Astrocyte (in vitro differentiated cells and primary cell): ENCODE measurements around the gene SMCO2. TPM values are rescaled to one million over a fixed set of nuclear protein-coding genes. Genes with fewer than 3 reads are reported as not detected.

Experiments
- DNase-seq: peaks from one replicate; pipeline ENCODE4 v3.0.0-alpha.2; 2010; ENCODE audit warnings: low read depth
- FAIRE-seq: peaks from 2 replicates; lab custom pipeline; 2011; peaks lifted over from hg19 to GRCh38; lab: Jason Lieb, UNC
- H2AFZ ChIP-seq: 2 replicates; pipeline ENCODE4 v1.6.0; 2012; ENCODE audit warnings: low read depth, low read length, inconsistent platforms
- H3K27ac ChIP-seq: 2 replicates; pipeline ENCODE4 v1.5.1; 2011; ENCODE audit warnings: low read depth, low read length, inconsistent platforms
- H3K27me3 ChIP-seq: 2 replicates; pipeline ENCODE4 v1.6.0; 2011; ENCODE audit warnings: low read length, inconsistent platforms; ENCODE audit not compliant: insufficient read depth
- H3K36me3 ChIP-seq: 2 replicates; pipeline ENCODE4 v1.5.1; 2011; ENCODE audit warnings: low read length, inconsistent platforms; ENCODE audit not compliant: insufficient read depth
- H3K4me1 ChIP-seq: 2 replicates; pipeline ENCODE4 v1.5.1; 2011; ENCODE audit warnings: low read length, inconsistent platforms; ENCODE audit not compliant: insufficient read depth
- H3K4me2 ChIP-seq: 2 replicates; pipeline ENCODE4 v1.6.0; 2012; ENCODE audit warnings: low read length, inconsistent platforms
- H3K4me3 ChIP-seq: 2 replicates; pipeline ENCODE4 v1.5.1; 2011; ENCODE audit warnings: low read depth, mild to moderate bottlenecking, low read length, inconsistent platforms; ENCODE audit not compliant: insufficient read depth
- H3K79me2 ChIP-seq: 2 replicates; pipeline ENCODE4 v1.6.0; 2012; ENCODE audit warnings: mild to moderate bottlenecking, low read length, inconsistent platforms; ENCODE audit not compliant: insufficient read depth
- H3K9ac ChIP-seq: 2 replicates; pipeline ENCODE4 v1.6.0; 2012; ENCODE audit warnings: mild to moderate bottlenecking, low read length, inconsistent platforms
- H3K9me3 ChIP-seq: 2 replicates; pipeline ENCODE4 v1.5.1; 2012; ENCODE audit warnings: low read depth, mild to moderate bottlenecking, low read length, inconsistent platforms; ENCODE audit not compliant: insufficient read depth
- H4K20me1 ChIP-seq: 2 replicates; pipeline ENCODE4 v1.6.0; 2012; ENCODE audit warnings: low read length, inconsistent platforms; ENCODE audit not compliant: insufficient read depth
- H3K27ac Mint-ChIP-seq: one replicate; pipeline ENCODE4 v1.8.0; 2021; ENCODE audit warnings: mild to moderate bottlenecking, mixed read lengths; ENCODE audit not compliant: unreplicated experiment
- H3K27me3 Mint-ChIP-seq: one replicate; pipeline ENCODE4 v1.8.0; 2021; ENCODE audit warnings: low read depth, mixed read lengths; ENCODE audit not compliant: unreplicated experiment
- H3K36me3 Mint-ChIP-seq: one replicate; pipeline ENCODE4 v1.8.0; 2021; ENCODE audit warnings: low read depth, mixed read lengths; ENCODE audit not compliant: unreplicated experiment
- H3K4me1 Mint-ChIP-seq: one replicate; pipeline ENCODE4 v1.8.0; 2021; ENCODE audit warnings: low read depth, mixed read lengths; ENCODE audit not compliant: unreplicated experiment
- H3K4me3 Mint-ChIP-seq: one replicate; pipeline ENCODE4 v1.8.0; 2021; ENCODE audit warnings: mild to moderate bottlenecking, moderate library complexity, mixed read lengths; ENCODE audit not compliant: unreplicated experiment
- H3K9me3 Mint-ChIP-seq: one replicate; pipeline ENCODE4 v1.8.0; 2021; ENCODE audit warnings: mild to moderate bottlenecking, mixed read lengths; ENCODE audit not compliant: unreplicated experiment
- EZH2 ChIP-seq: IDR thresholded peaks from 2 replicates; pipeline ENCODE4 v1.6.1; 2012; ENCODE audit warnings: mild to moderate bottlenecking, low read length, inconsistent platforms; ENCODE audit not compliant: insufficient read depth
- total RNA-seq: library from RNA; stranded (reverse); gene quantifications from 2 replicates; pipeline ENCODE4 v1.2.1, GENCODE V29; 2021
- TF ChIP-seq, protein P1 (sequence below): IDR thresholded peaks from 2 replicates; pipeline ENCODE4 v1.5.1; 2011; ENCODE audit warnings: low read depth, mild to moderate bottlenecking, inconsistent platforms, low read length, moderate library complexity; ENCODE audit not compliant: insufficient read depth

SMCO2 gene
- total RNA-seq, 1 donor from 2014 or later, result 0.32 TPM

DNA sequence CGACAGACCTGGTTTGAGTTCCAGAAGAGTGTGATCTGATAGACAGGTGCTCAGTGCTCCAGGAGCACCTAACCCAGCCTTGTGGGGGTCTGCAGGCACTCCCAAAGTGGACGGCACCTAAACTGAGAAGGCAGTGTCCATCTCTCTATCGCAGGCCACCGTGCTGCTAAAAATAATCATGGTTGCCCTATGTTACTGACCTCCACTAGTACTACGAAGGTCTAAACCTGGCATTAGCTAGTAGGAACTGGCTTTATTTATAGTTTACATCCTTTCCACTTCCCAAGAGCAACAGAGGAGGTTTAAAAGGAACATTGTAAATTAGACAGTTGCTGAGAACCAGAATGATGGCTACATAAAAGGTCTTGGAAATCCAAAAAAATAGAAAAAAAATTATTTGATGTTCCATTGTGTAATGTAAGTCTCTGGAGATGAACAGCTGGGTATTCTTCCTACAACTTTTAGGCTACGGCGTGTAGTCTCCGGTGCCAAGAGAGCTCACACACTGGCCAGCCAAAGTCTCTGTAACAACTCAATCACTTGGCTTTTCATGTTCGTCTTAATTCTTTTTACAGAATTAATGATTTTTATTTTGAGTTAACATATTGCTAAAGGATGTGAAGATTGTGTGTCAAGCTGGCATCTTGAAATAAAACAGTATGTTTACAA lies 104.8 kb downstream of the SMCO2 start:
- peaks cover 69% of the 10 kb centered on the region for H3K4me1 Mint-ChIP-seq
- H3K9me3 ChIP-seq, result no peaks in the 10 kb centered on the region
- TF ChIP-seq, protein P1, sequence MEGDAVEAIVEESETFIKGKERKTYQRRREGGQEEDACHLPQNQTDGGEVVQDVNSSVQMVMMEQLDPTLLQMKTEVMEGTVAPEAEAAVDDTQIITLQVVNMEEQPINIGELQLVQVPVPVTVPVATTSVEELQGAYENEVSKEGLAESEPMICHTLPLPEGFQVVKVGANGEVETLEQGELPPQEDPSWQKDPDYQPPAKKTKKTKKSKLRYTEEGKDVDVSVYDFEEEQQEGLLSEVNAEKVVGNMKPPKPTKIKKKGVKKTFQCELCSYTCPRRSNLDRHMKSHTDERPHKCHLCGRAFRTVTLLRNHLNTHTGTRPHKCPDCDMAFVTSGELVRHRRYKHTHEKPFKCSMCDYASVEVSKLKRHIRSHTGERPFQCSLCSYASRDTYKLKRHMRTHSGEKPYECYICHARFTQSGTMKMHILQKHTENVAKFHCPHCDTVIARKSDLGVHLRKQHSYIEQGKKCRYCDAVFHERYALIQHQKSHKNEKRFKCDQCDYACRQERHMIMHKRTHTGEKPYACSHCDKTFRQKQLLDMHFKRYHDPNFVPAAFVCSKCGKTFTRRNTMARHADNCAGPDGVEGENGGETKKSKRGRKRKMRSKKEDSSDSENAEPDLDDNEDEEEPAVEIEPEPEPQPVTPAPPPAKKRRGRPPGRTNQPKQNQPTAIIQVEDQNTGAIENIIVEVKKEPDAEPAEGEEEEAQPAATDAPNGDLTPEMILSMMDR, result no peak
- TF ChIP-seq EZH2, result no peak
- H3K4me1 ChIP-seq, result peaks cover 57% of the 10 kb centered on the region
- no peaks in the 10 kb centered on the region for H3K36me3 ChIP-seq
- no peak overlapping the region for H3K27ac ChIP-seq
- H3K9ac ChIP-seq, result no peak overlapping the region
- no peak overlapping the region for H3K4me3 ChIP-seq
- H3K27me3 ChIP-seq, result no peaks in the 10 kb centered on the region
- H3K4me2 ChIP-seq, result no peak overlapping the region
- H3K36me3 Mint-ChIP-seq, result peaks cover 2% of the 10 kb centered on the region
- no peak overlapping the region for H2AFZ ChIP-seq
- no peak overlapping the region for H3K27ac Mint-ChIP-seq
- H3K9me3 Mint-ChIP-seq, result no peaks in the 10 kb centered on the region
- peaks cover 4% of the 10 kb centered on the region for H4K20me1 ChIP-seq
- no peaks in the 10 kb centered on the region for H3K27me3 Mint-ChIP-seq
- FAIRE-seq, result no peak
- DNase-seq, result no peak
- H3K79me2 ChIP-seq, result peaks cover 97% of the 10 kb centered on the region
- H3K4me3 Mint-ChIP-seq, result no peak overlapping the region

Other genes starting within 250 kb of the SMCO2 start
- gene STK38L, start 202.4 kb upstream of the SMCO2 start, total RNA-seq, result 114 and 115 TPM in 2 replicates
- gene BMAL2, start 113.9 kb upstream of the SMCO2 start, total RNA-seq, result 12.1 and 13.6 TPM in 2 replicates
- 140 and 147 TPM in 2 replicates for gene PPFIBP1, start 77.5 kb downstream of the SMCO2 start, total RNA-seq
- 2.1 and 3.8 TPM in 2 replicates for gene REP15, start 249.7 kb downstream of the SMCO2 start, total RNA-seq